ENCODE results near the gene MVB12B.

The MVB12B gene

GRCh38 chr9:126420135-126420534 is 93.5 kb downstream of the MVB12B start:
- H3K9me3 Mint-ChIP-seq (ENCODE audit: low read depth) = no peaks in the 10 kb centered on the region
- H3K27ac Mint-ChIP-seq = no peak overlapping the region
- H3K27me3 Mint-ChIP-seq = no peaks in the 10 kb centered on the region
- peaks cover 3% of the 10 kb centered on the region for H3K36me3 Mint-ChIP-seq
- H3K4me1 Mint-ChIP-seq (ENCODE audit: low read depth) = peaks cover 28% of the 10 kb centered on the region
- no peak overlapping the region for H3K4me3 Mint-ChIP-seq

- peaks cover 28% of the 10 kb centered on the region for H3K4me1 Mint-ChIP-seq (ENCODE audit: low read depth)
- no peaks in the 10 kb centered on the region for H3K27me3 Mint-ChIP-seq
- peaks cover 3% of the 10 kb centered on the region for H3K36me3 Mint-ChIP-seq
- H3K27ac Mint-ChIP-seq = no peak overlapping the region
- H3K9me3 Mint-ChIP-seq (ENCODE audit: low read depth) = no peaks in the 10 kb centered on the region
- no peak overlapping the region for H3K4me3 Mint-ChIP-seq
Observed at GRCh38 chr9:126420643-126421564, 94.3 kb downstream of the MVB12B start.

- H3K27ac Mint-ChIP-seq = no peak overlapping the region
- H3K4me3 Mint-ChIP-seq = no peak overlapping the region
- H3K27me3 Mint-ChIP-seq = no peaks in the 10 kb centered on the region
- no peaks in the 10 kb centered on the region for H3K9me3 Mint-ChIP-seq (ENCODE audit: low read depth)
- peaks cover 28% of the 10 kb centered on the region for H3K4me1 Mint-ChIP-seq (ENCODE audit: low read depth)
- H3K36me3 Mint-ChIP-seq = peaks cover 3% of the 10 kb centered on the region
Observed at GRCh38 chr9:126421567-126422428, 95.2 kb downstream of the MVB12B start.

GRCh38 chr9:126423142-126423915 is 96.7 kb downstream of the MVB12B start:
- peak overlapping the region; percentile 28 for H3K27ac Mint-ChIP-seq
- H3K4me1 Mint-ChIP-seq (ENCODE audit: low read depth) = peaks cover 28% of the 10 kb centered on the region
- H3K4me3 Mint-ChIP-seq = peak overlapping the region; percentile 30
- no peaks in the 10 kb centered on the region for H3K27me3 Mint-ChIP-seq
- H3K9me3 Mint-ChIP-seq (ENCODE audit: low read depth) = no peaks in the 10 kb centered on the region
- peaks cover 3% of the 10 kb centered on the region for H3K36me3 Mint-ChIP-seq

GRCh38 chr9:126423916-126424185 is 97.2 kb downstream of the MVB12B start:
- Mint-ChIP-seq H3K36me3 (peaks cover under 1% of the 10 kb centered on the region), H3K27ac (no peak overlapping the region), H3K9me3 (ENCODE audit: low read depth) (no peaks in the 10 kb centered on the region), H3K27me3 (no peaks in the 10 kb centered on the region), H3K4me1 (ENCODE audit: low read depth) (peaks cover 28% of the 10 kb centered on the region), H3K4me3 (no peak overlapping the region)

GRCh38 chr9:126424511-126424910 is 97.9 kb downstream of the MVB12B start:
- Mint-ChIP-seq H3K36me3 (peaks cover 2% of the 10 kb centered on the region), H3K4me3 (no peak overlapping the region), H3K27me3 (no peaks in the 10 kb centered on the region), H3K4me1 (ENCODE audit: low read depth) (peaks cover 28% of the 10 kb centered on the region), H3K9me3 (ENCODE audit: low read depth) (no peaks in the 10 kb centered on the region), H3K27ac (no peak overlapping the region)

- H3K4me3 Mint-ChIP-seq = no peak overlapping the region
- H3K27me3 Mint-ChIP-seq = no peaks in the 10 kb centered on the region
- H3K27ac Mint-ChIP-seq = no peak overlapping the region
- H3K4me1 Mint-ChIP-seq (ENCODE audit: low read depth) = peaks cover 15% of the 10 kb centered on the region
- peaks cover 2% of the 10 kb centered on the region for H3K36me3 Mint-ChIP-seq
- no peaks in the 10 kb centered on the region for H3K9me3 Mint-ChIP-seq (ENCODE audit: low read depth)
Observed at GRCh38 chr9:126428534-126429175, 102.0 kb downstream of the MVB12B start.

GRCh38 chr9:126429190-126429589 is 102.6 kb downstream of the MVB12B start:
- no peaks in the 10 kb centered on the region for H3K27me3 Mint-ChIP-seq
- H3K4me3 Mint-ChIP-seq = no peak overlapping the region
- H3K27ac Mint-ChIP-seq = no peak overlapping the region
- peaks cover 9% of the 10 kb centered on the region for H3K4me1 Mint-ChIP-seq (ENCODE audit: low read depth)
- peaks cover 3% of the 10 kb centered on the region for H3K36me3 Mint-ChIP-seq
- no peaks in the 10 kb centered on the region for H3K9me3 Mint-ChIP-seq (ENCODE audit: low read depth)

GRCh38 chr9:126430124-126430523 is 103.5 kb downstream of the MVB12B start:
- Mint-ChIP-seq H3K4me1 (ENCODE audit: low read depth) (peaks cover 4% of the 10 kb centered on the region), H3K36me3 (peaks cover 4% of the 10 kb centered on the region), H3K27me3 (no peaks in the 10 kb centered on the region), H3K4me3 (no peak overlapping the region), H3K27ac (no peak overlapping the region), H3K9me3 (ENCODE audit: low read depth) (no peaks in the 10 kb centered on the region)

GRCh38 chr9:126431077-126431742 is 104.6 kb downstream of the MVB12B start:
- Mint-ChIP-seq H3K4me1 (ENCODE audit: low read depth) (peaks cover 4% of the 10 kb centered on the region), H3K27ac (no peak overlapping the region), H3K36me3 (peaks cover 7% of the 10 kb centered on the region), H3K9me3 (ENCODE audit: low read depth) (no peaks in the 10 kb centered on the region), H3K27me3 (no peaks in the 10 kb centered on the region), H3K4me3 (no peak overlapping the region)

- Mint-ChIP-seq H3K27me3 (no peaks in the 10 kb centered on the region), H3K27ac (no peak overlapping the region), H3K9me3 (ENCODE audit: low read depth) (no peaks in the 10 kb centered on the region), H3K36me3 (peaks cover 7% of the 10 kb centered on the region), H3K4me1 (ENCODE audit: low read depth) (peaks cover 4% of the 10 kb centered on the region), H3K4me3 (no peak overlapping the region)
Observed at GRCh38 chr9:126432659-126433058, 106.0 kb downstream of the MVB12B start.

- Mint-ChIP-seq H3K4me3 (no peak overlapping the region), H3K9me3 (ENCODE audit: low read depth) (no peaks in the 10 kb centered on the region), H3K27me3 (no peaks in the 10 kb centered on the region), H3K27ac (no peak overlapping the region), H3K36me3 (peaks cover 5% of the 10 kb centered on the region), H3K4me1 (ENCODE audit: low read depth) (peaks cover 16% of the 10 kb centered on the region)
Observed at GRCh38 chr9:126435105-126435504, 108.5 kb downstream of the MVB12B start.

- H3K36me3 Mint-ChIP-seq = peaks cover 5% of the 10 kb centered on the region
- H3K27ac Mint-ChIP-seq = no peak overlapping the region
- peaks cover 21% of the 10 kb centered on the region for H3K4me1 Mint-ChIP-seq (ENCODE audit: low read depth)
- H3K27me3 Mint-ChIP-seq = no peaks in the 10 kb centered on the region
- H3K4me3 Mint-ChIP-seq = no peak overlapping the region
- H3K9me3 Mint-ChIP-seq (ENCODE audit: low read depth) = no peaks in the 10 kb centered on the region
Observed at GRCh38 chr9:126435626-126436025, 109.0 kb downstream of the MVB12B start.

Data from activated naive CD8-positive, alpha-beta T cell (primary cell).